B cell (primary cell): Measurements from ENCODE around the gene HOXB6. TPM values are rescaled to one million over a fixed set of nuclear protein-coding genes. Genes with fewer than 3 reads are reported as not detected.

Experiments
- ATAC-seq: fragments of 200-7000 bp; cut with Tn5 transposase; one replicate; pipeline ENCODE4 v1.10.0; 2021; ENCODE audit warnings: low read depth, mild to moderate bottlenecking, moderate number of reproducible peaks, moderate library complexity
- CTCF ChIA-PET: fragments of 350-600 bp; sonication (Branson Sonifier 250); formaldehyde crosslinking; loops from one replicate; lab custom pipeline; 2021; ENCODE audit warnings: antibody characterized with exemption, inconsistent platforms; lab: Charles Lee
- POLR2A ChIA-PET: fragments of 350-600 bp; sonication (Branson Sonifier 250); formaldehyde crosslinking; loops from one replicate; lab custom pipeline; 2021; ENCODE audit warnings: antibody characterized with exemption; lab: Charles Lee
- DNase-seq: peaks from one replicate; pipeline ENCODE4 v3.0.0; 2013
- H2AFZ ChIP-seq: 2 replicates; pipeline ENCODE4 v1.6.1; 2012; ENCODE audit warnings: mild to moderate bottlenecking, low read depth, low read length; ENCODE audit not compliant: insufficient read depth, poor library complexity, severe bottlenecking
- H3K27ac ChIP-seq, 2 donors: 1 replicate in 1 of 2; 2 replicates in 1 of 2; pipeline ENCODE4 v1.5.1; 2012 to 2013; ENCODE audit warnings: low read length in 2 of 2, mild to moderate bottlenecking in 2 of 2, moderate library complexity in 1 of 2
- H3K27me3 ChIP-seq, 4 experiments: fragments of 200-600 bp in 1 of 4; sonication (generic) in 1 of 4; replicated peaks in 1 of 4; 1 replicate in 2 of 4; 2 replicates in 2 of 4; pipeline versions ENCODE4 v1.6.1 to v1.7.0; 2013 to 2016; ENCODE audit warnings: low read length in 3 of 4, mild to moderate bottlenecking in 2 of 4, mixed read lengths in 1 of 4, moderate library complexity in 1 of 4; ENCODE audit not compliant: insufficient read depth in 4 of 4, control insufficient read depth in 3 of 4; ENCODE audit errors: control extremely low read depth in 1 of 4
- H3K36me3 ChIP-seq, 2 experiments: replicated peaks in 1 of 2; 1 replicate in 1 of 2; 2 replicates in 1 of 2; pipeline versions ENCODE4 v1.6.1 to v1.7.1; 2013; ENCODE audit warnings: low read length in 1 of 2; ENCODE audit not compliant: insufficient read depth in 2 of 2, control insufficient read depth in 1 of 2; ENCODE audit errors: control extremely low read depth in 1 of 2, extremely low read depth in 1 of 2
- H3K4me1 ChIP-seq, 2 donors: fragments of 200-600 bp in 1 of 2; sonication (generic) in 1 of 2; 1 replicate in 1 of 2; 2 replicates in 1 of 2; pipeline versions ENCODE4 v1.5.1 to v1.6.1; 2013 to 2017; ENCODE audit warnings: low read length in 2 of 2; ENCODE audit not compliant: control insufficient read depth in 2 of 2, insufficient read depth in 2 of 2
- H3K4me2 ChIP-seq: replicated peaks from 2 replicates; pipeline ENCODE3; 2012; ENCODE audit warnings: mild to moderate bottlenecking, low read depth, low read length; ENCODE audit not compliant: poor library complexity, severe bottlenecking
- H3K4me3 ChIP-seq, 5 experiments: fragments of 200-600 bp in 1 of 5; sonication (generic) in 1 of 5; 1 replicate in 3 of 5; 2 replicates in 2 of 5; pipeline versions ENCODE4 v1.5.1 to v1.7.0; 2011 to 2016; ENCODE audit warnings: low read length in 4 of 5, mild to moderate bottlenecking in 4 of 5, low read depth in 2 of 5, control low read depth in 1 of 5, moderate library complexity in 1 of 5; ENCODE audit not compliant: insufficient read depth in 1 of 5; ENCODE audit errors: control extremely low read depth in 1 of 5, extremely low read depth in 1 of 5
- H3K79me2 ChIP-seq: fragments of 200-600 bp; sonication (generic); one replicate; pipeline ENCODE4 v1.6.0; 2016; ENCODE audit warnings: low read length; ENCODE audit not compliant: control insufficient read depth, insufficient read depth
- H3K9ac ChIP-seq: fragments of 200-600 bp; sonication (generic); 2 replicates; pipeline ENCODE4 v1.6.1; 2017; ENCODE audit warnings: mild to moderate bottlenecking, low read length, moderate library complexity
- H3K9me3 ChIP-seq, 3 donors: one replicate each; pipeline versions ENCODE4 v1.6.1 to v1.7.1; 2013; ENCODE audit warnings: low read length in 2 of 3; ENCODE audit not compliant: control insufficient read depth in 2 of 3, insufficient read depth in 1 of 3; ENCODE audit errors: control extremely low read depth in 1 of 3
- H4K20me1 ChIP-seq: 2 replicates; pipeline ENCODE4 v1.6.0; 2012; ENCODE audit warnings: mild to moderate bottlenecking, low read length; ENCODE audit not compliant: insufficient read depth, control insufficient read depth, poor library complexity, severe bottlenecking
- H3K27ac Mint-ChIP-seq: one replicate; pipeline ENCODE4 v1.8.0; 2021; ENCODE audit warnings: mixed read lengths
- H3K27me3 Mint-ChIP-seq: one replicate; pipeline ENCODE4 v1.8.0; 2021; ENCODE audit warnings: mixed read lengths
- H3K4me1 Mint-ChIP-seq: one replicate; pipeline ENCODE4 v1.8.0; 2021; ENCODE audit warnings: mixed read lengths
- H3K4me3 Mint-ChIP-seq: one replicate; pipeline ENCODE4 v1.8.0; 2021; ENCODE audit warnings: mixed read lengths
- H3K9me3 Mint-ChIP-seq: one replicate; pipeline ENCODE4 v1.8.0; 2022; ENCODE audit warnings: mixed read lengths; ENCODE audit not compliant: insufficient read depth
- CTCF ChIP-seq: fragments of 200-600 bp; IDR thresholded peaks from one replicate; pipeline ENCODE4 v1.8.0; 2022; ENCODE audit warnings: antibody characterized with exemption, mild to moderate bottlenecking
- EZH2 ChIP-seq: IDR thresholded peaks from 2 replicates; pipeline ENCODE4 v1.6.1; 2012; ENCODE audit warnings: borderline replicate concordance, low read depth, mild to moderate bottlenecking, moderate library complexity, low read length; ENCODE audit not compliant: insufficient read depth, poor library complexity, severe bottlenecking
- WGBS: methylation state at CpG from one replicate; pipeline ENCODE4 v1.1.5; 2013; ENCODE audit warnings: missing lambda C conversion rate; ENCODE audit not compliant: insufficient coverage; 5-methylcytosine and 5-hydroxymethylcytosine counted together
- intact Hi-C: fragments of 100-400 bp; cut with micrococcal nuclease; formaldehyde crosslinking; loops from one replicate; pipeline ENCODE4 v1.10.0; 2022
- polyA plus RNA-seq: library from polyadenylated mRNA; depleted of rRNA; stranded (reverse); fragments of >200 nt; gene quantifications from 2 replicates; pipeline ENCODE4 v1.2.3, GENCODE V29; 2012
- total RNA-seq, 2 donors: library from RNA; stranded (reverse); fragments of 120-200 nt in 1 of 2; gene quantifications; 1 replicate in 1 of 2; 2 replicates in 1 of 2; pipeline versions ENCODE4 v1.2.3 to v1.2.4, GENCODE V29; 2013 to 2022

The HOXB6 gene
- total and polyA plus RNA-seq, 2 donors (not counting 1 experiment from before 2014, with no cell fraction given) = 0.10 TPM; not detected in 1

- Histone ChIP-seq H3K27ac (no peak overlapping the region), H3K9ac (no peak overlapping the region), H3K36me3 (no peaks in the 10 kb centered on the region), H2AFZ (no peak overlapping the region), H3K4me1 (peaks cover 31 to 50% of the 10 kb centered on the region in 2 donors), H3K79me2 (no peaks in the 10 kb centered on the region), H3K4me2 (no peak overlapping the region), H3K4me3 (no peak overlapping the region), H3K27me3 (peaks cover 0 to 86% (median 54%) of the 10 kb centered on the region in 4 experiments), H4K20me1 (no peaks in the 10 kb centered on the region), H3K9me3 (peaks cover 0 to 28% (median 0%) of the 10 kb centered on the region in 3 donors)
- ATAC-seq (no peak), DNase-seq (peak; percentile 7)
- WGBS = 87% methylated on average over 13 of the region's 18 CpGs
- H3K27me3 Mint-ChIP-seq = peaks cover 78% of the 10 kb centered on the region
- ChIA-PET CTCF (interaction anchor here (0.6 to 2.4 kb wide), 7 partner anchors 9 to 612 kb away, joined by 3 to 8 read pairs (median 4); partner anchors contain the start of gene HOXB9), POLR2A (no interaction called here)
- H3K9me3 Mint-ChIP-seq = no peaks in the 10 kb centered on the region
- TF ChIP-seq EZH2 = no peak
- no peak for TF ChIP-seq CTCF
- H3K4me3 Mint-ChIP-seq = no peak overlapping the region
- no peak overlapping the region for H3K27ac Mint-ChIP-seq
- H3K4me1 Mint-ChIP-seq = peaks cover 25% of the 10 kb centered on the region
- intact Hi-C loops = no loop called here
These were observed 32.8 kb upstream of the HOXB6 start for GRCh38 chr17:48637323-48638260.
